Right atrium auricular region (tissue), 2 donors: ENCODE data around the gene PRKCH. TPM values are rescaled to one million over a fixed set of nuclear protein-coding genes. Genes with fewer than 3 reads are reported as not detected.

ENCODE experiments used
- DNase-seq: peaks from one replicate; pipeline ENCODE4 v3.0.0-alpha.2; 2019; ENCODE audit warnings: low spot score
- H3K27ac ChIP-seq, 2 donors: fragments of 200-600 bp; sonication (generic); 1 replicate in 1 of 2; 2 replicates in 1 of 2; pipeline ENCODE4 v1.5.1; 2016 to 2019
- H3K27me3 ChIP-seq, 2 donors: fragments of 200-600 bp; sonication (generic); one replicate each; pipeline versions ENCODE4 v1.5.1 to v1.6.0; 2017 to 2019
- H3K36me3 ChIP-seq: fragments of 200-600 bp; sonication (generic); one replicate; pipeline ENCODE4 v1.5.1; 2016
- H3K4me1 ChIP-seq, 2 donors: fragments of 200-600 bp; sonication (generic); one replicate each; pipeline versions ENCODE4 v1.5.1 to v1.6.0; 2017 to 2019
- H3K4me3 ChIP-seq, 2 donors: fragments of 200-600 bp; sonication (generic); 1 replicate in 1 of 2; 2 replicates in 1 of 2; pipeline ENCODE4 v1.5.1; 2017 to 2019; ENCODE audit warnings: mild to moderate bottlenecking in 1 of 2, moderate library complexity in 1 of 2
- H3K9me3 ChIP-seq, 2 donors: fragments of 200-600 bp; sonication (generic); one replicate each; pipeline ENCODE4 v1.5.1; 2019
- CTCF ChIP-seq, 2 donors: fragments of 200-600 bp; sonication (generic); IDR thresholded peaks; one replicate each; pipeline ENCODE4 v1.5.1; 2019; ENCODE audit warnings: antibody characterized with exemption in 2 of 2
- total RNA-seq, 2 donors: library from RNA; depleted of rRNA; stranded (reverse); fragments of >200 nt; gene quantifications; one replicate each; pipeline ENCODE4 v1.1.0, GENCODE V29; 2016

PRKCH gene
- total RNA-seq, 2 donors from 2014 or later: 24.9 to 40.3 TPM

GRCh38 chr14:61331992-61332657 lies 10.7 kb downstream of the PRKCH start:
- Histone ChIP-seq H3K27ac (no peak overlapping the region), H3K4me1 (peaks cover 0 to 3% of the 10 kb centered on the region in 2 donors), H3K4me3 (no peak overlapping the region), H3K9me3 (no peaks in the 10 kb centered on the region), H3K36me3 (no peaks in the 10 kb centered on the region), H3K27me3 (no peaks in the 10 kb centered on the region)
- no peak for DNase-seq
- no peak for TF ChIP-seq CTCF (IDR thresholded peaks at IDR 0.05)

GRCh38 chr14:61332658-61333029 lies 11.3 kb downstream of the PRKCH start:
- H3K4me1 ChIP-seq: peaks cover 0 to 3% of the 10 kb centered on the region in 2 donors
- no peaks in the 10 kb centered on the region for H3K27me3 ChIP-seq
- H3K27ac ChIP-seq: no peak overlapping the region
- TF ChIP-seq CTCF (IDR thresholded peaks at IDR 0.05): no peak
- no peak overlapping the region for H3K4me3 ChIP-seq
- H3K9me3 ChIP-seq: no peaks in the 10 kb centered on the region
- no peak for DNase-seq
- H3K36me3 ChIP-seq: no peaks in the 10 kb centered on the region

GRCh38 chr14:61333087-61333486 lies 11.7 kb downstream of the PRKCH start:
- no peak overlapping the region for H3K27ac ChIP-seq
- DNase-seq: no peak
- no peaks in the 10 kb centered on the region for H3K27me3 ChIP-seq
- no peak for TF ChIP-seq CTCF (IDR thresholded peaks at IDR 0.05)
- no peaks in the 10 kb centered on the region for H3K36me3 ChIP-seq
- H3K4me1 ChIP-seq: peaks cover 0 to 3% of the 10 kb centered on the region in 2 donors
- no peaks in the 10 kb centered on the region for H3K9me3 ChIP-seq
- no peak overlapping the region for H3K4me3 ChIP-seq

- H3K27ac ChIP-seq: peak overlapping the region in 1 of 2 donors; percentile 27
- no peaks in the 10 kb centered on the region for H3K27me3 ChIP-seq
- DNase-seq: no peak
- H3K36me3 ChIP-seq: no peaks in the 10 kb centered on the region
- no peak overlapping the region for H3K4me3 ChIP-seq
- no peaks in the 10 kb centered on the region for H3K9me3 ChIP-seq
- H3K4me1 ChIP-seq: no peaks in the 10 kb centered on the region
- no peak for TF ChIP-seq CTCF (IDR thresholded peaks at IDR 0.05)
These were observed 12.9 kb downstream of the PRKCH start for GRCh38 chr14:61334197-61334701.

GRCh38 chr14:61335049-61335448 lies 13.7 kb downstream of the PRKCH start:
- DNase-seq: no peak
- Histone ChIP-seq H3K27ac (no peak overlapping the region), H3K4me3 (no peak overlapping the region), H3K4me1 (no peaks in the 10 kb centered on the region), H3K9me3 (no peaks in the 10 kb centered on the region), H3K36me3 (no peaks in the 10 kb centered on the region), H3K27me3 (no peaks in the 10 kb centered on the region)
- no peak for TF ChIP-seq CTCF (IDR thresholded peaks at IDR 0.05)
